ENCODE measurements around the gene XRN2.
A peak's percentile ranks its signal among the peaks of the same experiment; 100 is the strongest.

The XRN2 gene, protein sequence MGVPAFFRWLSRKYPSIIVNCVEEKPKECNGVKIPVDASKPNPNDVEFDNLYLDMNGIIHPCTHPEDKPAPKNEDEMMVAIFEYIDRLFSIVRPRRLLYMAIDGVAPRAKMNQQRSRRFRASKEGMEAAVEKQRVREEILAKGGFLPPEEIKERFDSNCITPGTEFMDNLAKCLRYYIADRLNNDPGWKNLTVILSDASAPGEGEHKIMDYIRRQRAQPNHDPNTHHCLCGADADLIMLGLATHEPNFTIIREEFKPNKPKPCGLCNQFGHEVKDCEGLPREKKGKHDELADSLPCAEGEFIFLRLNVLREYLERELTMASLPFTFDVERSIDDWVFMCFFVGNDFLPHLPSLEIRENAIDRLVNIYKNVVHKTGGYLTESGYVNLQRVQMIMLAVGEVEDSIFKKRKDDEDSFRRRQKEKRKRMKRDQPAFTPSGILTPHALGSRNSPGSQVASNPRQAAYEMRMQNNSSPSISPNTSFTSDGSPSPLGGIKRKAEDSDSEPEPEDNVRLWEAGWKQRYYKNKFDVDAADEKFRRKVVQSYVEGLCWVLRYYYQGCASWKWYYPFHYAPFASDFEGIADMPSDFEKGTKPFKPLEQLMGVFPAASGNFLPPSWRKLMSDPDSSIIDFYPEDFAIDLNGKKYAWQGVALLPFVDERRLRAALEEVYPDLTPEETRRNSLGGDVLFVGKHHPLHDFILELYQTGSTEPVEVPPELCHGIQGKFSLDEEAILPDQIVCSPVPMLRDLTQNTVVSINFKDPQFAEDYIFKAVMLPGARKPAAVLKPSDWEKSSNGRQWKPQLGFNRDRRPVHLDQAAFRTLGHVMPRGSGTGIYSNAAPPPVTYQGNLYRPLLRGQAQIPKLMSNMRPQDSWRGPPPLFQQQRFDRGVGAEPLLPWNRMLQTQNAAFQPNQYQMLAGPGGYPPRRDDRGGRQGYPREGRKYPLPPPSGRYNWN

DNA sequence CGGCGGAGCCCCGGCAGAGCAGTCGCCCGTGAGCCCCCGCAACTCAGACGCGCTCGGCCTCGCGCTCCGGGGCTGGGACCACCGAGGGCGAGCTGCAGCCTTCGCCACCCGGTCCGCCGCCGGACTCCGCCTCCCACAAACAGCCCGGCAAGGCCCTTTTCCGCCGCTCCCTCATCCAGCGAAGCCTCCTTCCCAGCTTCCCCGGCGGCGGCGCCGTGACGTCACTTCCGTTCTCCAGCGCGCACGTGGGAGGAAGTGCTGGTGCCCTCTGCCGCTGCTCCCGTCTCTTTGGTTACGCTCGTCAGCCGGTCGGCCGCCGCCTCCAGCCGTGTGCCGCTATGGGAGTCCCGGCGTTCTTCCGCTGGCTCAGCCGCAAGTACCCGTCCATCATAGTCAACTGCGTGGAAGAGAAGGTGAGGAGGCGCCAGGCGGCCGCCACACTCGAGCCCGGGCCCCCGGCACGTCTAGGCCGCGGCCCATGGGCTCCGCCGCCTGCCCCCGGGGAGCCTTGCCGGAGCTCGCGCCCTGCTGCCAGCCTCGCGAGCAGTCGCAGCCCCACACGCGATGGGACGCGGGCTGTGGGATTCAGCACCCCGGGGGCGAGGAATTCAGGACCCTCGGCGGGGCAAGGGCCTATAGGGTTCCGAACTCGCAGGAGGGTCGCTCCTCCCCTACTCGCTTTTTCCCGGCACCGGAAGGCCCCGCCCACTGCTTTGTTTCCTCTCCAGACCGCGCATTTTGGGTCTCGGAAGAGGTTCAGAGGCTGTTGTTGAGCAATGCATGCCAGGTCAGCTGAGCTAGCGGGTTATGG lies at the start of gene XRN2:
TSS of gene XRN2 (plus strand) at position 271 of the 811 bp plus-strand sequence. CDS start at position 339, 68 bp downstream.
- DNase-seq = peak; percentile 97

- no peak for DNase-seq
These were observed 45.9 kb upstream of the XRN2 start for GRCh38 chr20:21257192-21257591.

DNA sequence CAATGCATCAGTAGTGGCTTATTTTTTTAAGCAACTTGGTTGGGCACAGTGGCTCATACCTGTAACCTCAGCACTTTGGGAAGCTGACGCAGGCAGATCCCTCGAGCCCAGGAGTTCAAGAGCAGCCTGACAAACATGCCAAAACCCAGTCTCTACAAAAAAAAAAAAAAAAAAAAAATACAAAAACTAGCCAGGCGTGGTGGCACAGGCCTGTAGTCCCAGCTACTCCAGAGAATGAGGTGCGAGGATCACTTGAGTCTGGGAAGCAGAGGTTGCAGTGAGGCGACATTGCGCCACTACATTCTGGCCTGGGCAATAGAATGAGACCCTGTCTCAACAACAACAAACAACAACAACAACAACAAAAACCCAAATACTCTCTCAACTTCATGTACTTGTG lies 44.7 kb upstream of the XRN2 start:
- DNase-seq = no peak

- no peak for DNase-seq
These were observed 43.8 kb upstream of the XRN2 start for GRCh38 chr20:21259346-21259745.

- DNase-seq = peak; percentile 24
These were observed 40.3 kb upstream of the XRN2 start for GRCh38 chr20:21262812-21263211.

GRCh38 chr20:21265261-21266190 lies 37.6 kb upstream of the XRN2 start:
- no peak for DNase-seq

- DNase-seq = no peak
These were observed 37.0 kb upstream of the XRN2 start for GRCh38 chr20:21266191-21266536.

DNA sequence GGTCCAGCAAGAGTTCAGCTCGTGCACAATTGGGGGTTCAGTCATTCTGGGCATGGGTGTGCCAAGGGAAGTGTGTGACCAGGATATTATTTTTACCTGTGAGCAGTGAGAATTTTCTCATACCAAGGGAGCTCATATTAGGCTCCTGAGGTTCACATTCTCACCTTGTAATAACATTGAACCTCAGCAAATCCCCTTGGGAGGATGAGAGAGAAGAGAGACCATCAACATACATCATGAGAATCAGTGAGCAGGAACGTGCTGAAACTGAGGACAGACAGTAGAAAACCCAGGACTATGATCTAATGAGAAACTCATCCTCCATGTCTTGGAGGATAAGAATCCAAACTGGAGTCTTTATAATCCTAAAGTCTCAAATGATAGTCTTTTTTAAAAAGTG lies 33.4 kb upstream of the XRN2 start:
- no peak for DNase-seq

DNA sequence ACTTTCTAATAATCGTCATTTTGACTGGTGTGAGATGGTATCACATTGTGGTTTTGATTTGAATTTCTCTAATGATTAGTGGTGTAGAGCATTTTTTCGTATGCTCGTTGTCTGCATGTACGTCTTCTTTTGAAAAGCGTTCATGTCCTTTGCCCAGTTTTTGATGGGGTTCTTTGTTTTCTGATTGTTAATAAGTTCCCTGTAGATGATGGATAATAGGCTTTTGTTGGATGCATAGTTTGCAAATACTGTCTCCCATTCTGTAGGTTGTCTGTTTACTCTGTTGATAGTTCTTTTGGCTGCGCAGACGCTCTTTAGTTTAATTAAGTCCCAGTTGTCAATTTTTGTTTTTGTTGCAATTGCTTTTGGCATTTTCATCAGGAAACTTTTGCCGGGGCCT lies 32.3 kb upstream of the XRN2 start:
- DNase-seq = no peak

DNA sequence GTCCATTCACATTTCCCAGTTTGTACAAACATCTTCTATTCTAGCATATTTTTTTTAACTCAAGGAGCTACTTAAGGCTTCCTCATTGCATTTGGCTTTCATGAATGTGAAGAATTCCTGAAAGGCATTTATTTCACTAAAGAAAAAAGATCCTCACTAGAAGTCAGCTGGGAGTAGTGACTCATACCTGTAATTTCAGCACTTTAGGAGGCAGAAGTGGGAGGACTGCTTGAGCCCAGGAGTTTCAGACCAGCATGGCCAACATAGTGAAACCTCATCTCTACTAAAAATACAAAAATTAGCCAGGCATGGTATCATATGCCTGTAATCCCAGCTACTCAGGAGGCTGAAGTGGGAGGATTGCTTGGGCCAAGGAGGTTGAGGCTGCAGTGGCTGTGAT lies 30.9 kb upstream of the XRN2 start:
- DNase-seq = no peak

GRCh38 chr20:21272679-21273078 lies 30.5 kb upstream of the XRN2 start:
- DNase-seq = no peak

DNA sequence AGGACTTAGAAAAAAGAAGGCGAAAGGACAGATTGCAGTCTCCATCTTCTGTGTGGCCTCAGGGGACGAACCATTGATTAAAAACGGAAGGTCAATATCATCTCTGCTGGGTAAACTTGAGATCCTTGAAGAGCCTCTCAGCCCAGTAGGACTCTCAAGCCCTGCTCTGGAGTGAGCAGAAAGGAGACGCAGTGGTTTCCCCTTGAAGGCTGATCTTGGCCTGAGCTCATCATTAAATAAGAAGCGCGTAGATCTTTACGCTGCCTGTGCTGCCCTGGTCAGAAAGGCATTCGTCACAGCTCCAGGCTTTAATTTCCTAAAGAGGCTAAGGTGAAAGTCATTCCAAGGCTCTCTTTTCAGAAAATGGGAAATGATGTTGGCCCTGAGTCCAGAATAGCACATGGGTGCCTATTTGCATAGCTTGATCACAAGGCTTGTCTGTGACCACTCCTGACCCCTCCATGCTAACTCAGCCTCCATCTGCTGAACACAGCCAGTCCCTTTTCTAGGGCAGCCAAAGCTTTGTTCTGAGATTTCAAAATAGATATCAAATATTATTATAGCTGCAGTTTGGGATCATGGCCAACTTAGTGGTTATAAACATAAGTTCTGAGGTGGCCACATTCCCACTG lies 29.3 kb upstream of the XRN2 start:
- no peak for DNase-seq

DNA sequence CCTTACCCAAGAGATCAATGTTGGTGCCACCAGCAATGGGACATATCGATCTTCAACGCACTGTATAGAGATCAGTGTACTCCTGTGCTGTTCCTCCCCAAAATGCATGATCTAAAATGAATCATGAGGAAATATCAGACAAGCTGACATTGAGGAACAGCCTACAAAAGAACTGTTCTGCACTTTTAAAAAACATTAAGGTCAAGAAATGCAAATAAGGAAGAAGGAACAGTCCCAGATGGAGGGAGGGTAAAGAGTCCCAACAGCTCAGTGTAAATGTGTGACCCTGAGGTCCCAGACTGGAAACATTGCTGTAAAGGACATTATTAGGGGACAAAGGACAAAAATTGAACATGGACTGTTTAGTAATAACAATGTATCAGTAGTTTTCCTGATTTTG lies 24.3 kb upstream of the XRN2 start:
- no peak for DNase-seq

- no peak for DNase-seq
These were observed 23.2 kb upstream of the XRN2 start for GRCh38 chr20:21279706-21280521.

DNA sequence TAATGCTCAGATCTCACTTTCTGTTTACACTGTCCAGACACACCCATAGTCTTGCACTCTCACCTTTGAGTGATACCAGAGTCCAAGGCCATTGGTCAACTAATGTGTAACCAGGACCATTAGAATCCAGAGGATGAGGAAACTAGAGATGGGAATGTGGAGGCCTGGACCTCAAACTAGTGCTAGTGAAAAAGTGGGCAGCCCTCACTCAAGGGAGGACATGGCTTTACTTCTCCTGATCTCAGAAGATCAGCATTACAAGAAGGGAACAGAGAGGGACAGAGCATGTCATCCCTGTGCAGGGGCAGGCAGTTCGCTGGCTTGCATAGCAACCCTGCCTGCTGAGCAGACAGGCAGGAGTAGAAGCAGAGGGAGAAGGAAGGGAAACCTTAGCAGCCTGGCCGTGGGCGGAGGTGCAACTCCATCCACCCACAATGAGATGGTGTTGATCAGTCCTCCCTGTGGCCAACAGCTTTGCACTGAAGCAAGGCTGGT lies 22.6 kb upstream of the XRN2 start:
- DNase-seq = peak; percentile 17

GRCh38 chr20:21286775-21287174 lies 16.4 kb upstream of the XRN2 start:
- no peak for DNase-seq

GRCh38 chr20:21288587-21289370 lies 14.4 kb upstream of the XRN2 start:
- no peak for DNase-seq

DNA sequence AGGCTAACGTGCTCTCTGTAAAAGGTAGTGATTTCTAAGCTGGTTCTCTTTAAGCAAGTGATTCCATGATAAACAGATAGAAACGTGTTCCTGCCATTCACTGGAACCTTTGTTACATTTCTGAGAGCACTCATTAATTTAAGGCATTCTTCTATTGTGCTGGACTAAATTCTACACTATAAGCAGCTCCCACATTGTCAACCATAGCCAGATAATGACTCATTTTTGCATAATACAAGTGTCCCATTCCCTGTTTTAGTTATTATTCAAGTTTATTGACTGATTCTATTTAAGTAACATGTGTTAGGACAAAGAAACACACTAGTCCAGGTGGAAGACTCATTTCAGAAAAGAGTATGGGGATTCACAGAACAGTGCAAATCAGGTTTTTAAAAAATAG lies 13.5 kb upstream of the XRN2 start:
- DNase-seq = no peak

GRCh38 chr20:21291026-21291425 lies 12.1 kb upstream of the XRN2 start:
- DNase-seq = no peak

- DNase-seq = no peak
These were observed 8.4 kb upstream of the XRN2 start for GRCh38 chr20:21294755-21295154.
